GM21576 (cell line): ENCODE results near the gene OR5AU1.

Source experiments
- ATAC-seq: cut with Tn5 transposase; IDR thresholded peaks from one replicate; pipeline ENCODE4 v1.9.1; 2021; ENCODE audit warnings: mild to moderate bottlenecking, moderate library complexity; ENCODE audit not compliant: unreplicated experiment

Gene OR5AU1

GRCh38 chr14:21155963-21156362 lies at the start of gene OR5AU1:
OR5AU1 (minus strand) TSS chr14:21156063; CDS start chr14:21155872, 191 bp downstream.
- ATAC-seq: no peak

- no peak for ATAC-seq
These were observed 49.3 kb upstream of the OR5AU1 start for GRCh38 chr14:21205026-21205677.

- ATAC-seq: no peak
These were observed 48.5 kb upstream of the OR5AU1 start for GRCh38 chr14:21204167-21205025.

GRCh38 chr14:21203470-21204166 lies 47.8 kb upstream of the OR5AU1 start:
- ATAC-seq: no peak

GRCh38 chr14:21202463-21203358 lies 46.8 kb upstream of the OR5AU1 start:
- no peak for ATAC-seq

GRCh38 chr14:21201732-21202462 lies 46.0 kb upstream of the OR5AU1 start:
- ATAC-seq: no peak

GRCh38 chr14:21200752-21201461 lies 45.0 kb upstream of the OR5AU1 start:
- no peak for ATAC-seq

- no peak for ATAC-seq
These were observed 44.0 kb upstream of the OR5AU1 start for GRCh38 chr14:21199611-21200560.

- no peak for ATAC-seq
These were observed 41.7 kb upstream of the OR5AU1 start for GRCh38 chr14:21197418-21198205.

- ATAC-seq: no peak
These were observed 38.7 kb upstream of the OR5AU1 start for GRCh38 chr14:21194597-21194996.

- ATAC-seq: no peak
These were observed 37.1 kb upstream of the OR5AU1 start for GRCh38 chr14:21192875-21193535.

- ATAC-seq: no peak
These were observed 36.6 kb upstream of the OR5AU1 start for GRCh38 chr14:21192447-21192822.

GRCh38 chr14:21191809-21192446 lies 36.1 kb upstream of the OR5AU1 start:
- peak; percentile 85 for ATAC-seq

GRCh38 chr14:21191261-21191808 lies 35.5 kb upstream of the OR5AU1 start:
- no peak for ATAC-seq

GRCh38 chr14:21185491-21185890 lies 29.6 kb upstream of the OR5AU1 start:
- no peak for ATAC-seq

GRCh38 chr14:21184254-21184653 lies 28.4 kb upstream of the OR5AU1 start:
- no peak for ATAC-seq
